Measurements from ENCODE around the gene NAA80.

- TF ChIP-seq ZNF70 (CRISPR knock-in tag; IDR thresholded peaks at IDR 0.05): no peak
- no peak for TF ChIP-seq BACH2 (CRISPR knock-in tag; IDR thresholded peaks at IDR 0.05; ENCODE audit: borderline replicate concordance)
- TF ChIP-seq ZNF8 (CRISPR knock-in tag; IDR thresholded peaks at IDR 0.05): no peak
- no peak for TF ChIP-seq ESRRG (CRISPR knock-in tag; IDR thresholded peaks at IDR 0.05)
- TF ChIP-seq ZC3H10 (CRISPR knock-in tag; IDR thresholded peaks at IDR 0.05): no peak
- TF ChIP-seq ARNTL (CRISPR knock-in tag; IDR thresholded peaks at IDR 0.05; ENCODE audit: borderline replicate concordance, low read depth): no peak
- no peak for TF ChIP-seq CSDC2 (CRISPR knock-in tag; IDR thresholded peaks at IDR 0.05)
- no peak for TF ChIP-seq ZFP3 (CRISPR knock-in tag; IDR thresholded peaks at IDR 0.05)
- TF ChIP-seq CREB5 (CRISPR knock-in tag; IDR thresholded peaks at IDR 0.05; ENCODE audit: low read depth): no peak
- TF ChIP-seq PPARA (CRISPR knock-in tag; IDR thresholded peaks at IDR 0.05; ENCODE audit: borderline replicate concordance): no peak
- no peak for TF ChIP-seq TOX (CRISPR knock-in tag; IDR thresholded peaks at IDR 0.05; ENCODE audit: borderline replicate concordance)
Measured at GRCh38 chr3:50333744-50334328, 34.6 kb upstream of the NAA80 start.

Measured in SK-N-SH treated with all-trans-retinoic acid at 6 μM for 48 hours (cell line).